Upper lobe of left lung (tissue), 6 donors: Measurements from ENCODE around the gene WIPF2. TPM values are rescaled to one million over a fixed set of nuclear protein-coding genes. Genes with fewer than 3 reads are reported as not detected.

Experiments used
- ATAC-seq, 2 donors: fragments of 200-7000 bp; cut with Tn5 transposase; one replicate each; pipeline ENCODE4 v1.9.1; 2022; ENCODE audit warnings: mild to moderate bottlenecking in 2 of 2, moderate library complexity in 2 of 2; ENCODE audit not compliant: low FRiP score in 2 of 2
- DNase-seq, 2 donors: peaks; one replicate each; pipeline ENCODE4 v3.0.0-alpha.2; 2019 to 2020
- H3K27ac ChIP-seq, 4 donors: fragments of 200-600 bp; sonication (generic); one replicate each; pipeline ENCODE4 v1.5.1; 2016 to 2019
- H3K27me3 ChIP-seq, 4 donors: fragments of 200-600 bp; sonication (generic); one replicate each; pipeline ENCODE4 v1.5.1; 2017 to 2019
- H3K36me3 ChIP-seq, 4 donors: fragments of 200-600 bp; sonication (generic); one replicate each; pipeline ENCODE4 v1.5.1; 2016 to 2019
- H3K4me1 ChIP-seq, 4 donors: fragments of 200-600 bp; sonication (generic); one replicate each; pipeline ENCODE4 v1.5.1; 2018 to 2019
- H3K4me3 ChIP-seq, 4 donors: fragments of 200-600 bp; sonication (generic); one replicate each; pipeline ENCODE4 v1.5.1; 2017 to 2019; ENCODE audit warnings: mild to moderate bottlenecking in 2 of 4, moderate library complexity in 1 of 4
- H3K9me3 ChIP-seq, 4 donors: fragments of 200-600 bp; sonication (generic); one replicate each; pipeline ENCODE4 v1.5.1; 2018 to 2019
- CTCF ChIP-seq, 6 experiments: fragments of 450-650 bp in 4 of 6; fragments of 200-600 bp in 2 of 6; sonication (generic) in 2 of 6; IDR thresholded peaks; one replicate each; pipeline ENCODE4 v1.5.1; 2016 to 2019; ENCODE audit warnings: antibody characterized with exemption in 6 of 6
- EP300 ChIP-seq, 4 donors: sonication (generic); formaldehyde crosslinking; IDR thresholded peaks; one replicate each; pipeline ENCODE4 v1.5.1; 2017; ENCODE audit warnings: antibody characterized with exemption in 4 of 4, control low read depth in 2 of 4
- POLR2A ChIP-seq, 4 donors: fragments of 450-650 bp; IDR thresholded peaks; one replicate each; pipeline ENCODE4 v1.5.1; 2016 to 2017; ENCODE audit warnings: antibody characterized with exemption in 4 of 4, mild to moderate bottlenecking in 2 of 4
- POLR2AphosphoS5 ChIP-seq, 2 donors: sonication (generic); formaldehyde crosslinking; IDR thresholded peaks; one replicate each; pipeline ENCODE4 v1.5.1; 2017; ENCODE audit warnings: antibody characterized with exemption in 2 of 2
- WGBS, 2 donors: methylation state at CpG; one replicate each; pipeline ENCODE4 v1.1.5; 2017 to 2018; 5-methylcytosine and 5-hydroxymethylcytosine counted together
- total RNA-seq, 6 donors: library from RNA; depleted of rRNA in 4 of 6; stranded (reverse); fragments of >200 nt in 4 of 6; gene quantifications; one replicate each; pipeline versions ENCODE4 v1.1.0 to v1.2.1, GENCODE V29; 2016 to 2021
- donor health status: DM: no; HTN: no; CAD: no; lungs with moderate emphysema.
- donor health status: DM: no; HTN: yes; CAD: no; lungs with severe emphysema.

The WIPF2 gene
- total RNA-seq, 6 donors from 2014 or later, result 19.9 to 39.8 (median 26.2) TPM

- peaks cover 18 to 86% (median 46%) of the 10 kb centered on the region in 4 donors for H3K36me3 ChIP-seq
- H3K4me1 ChIP-seq, result no peaks in the 10 kb centered on the region
- no peaks in the 10 kb centered on the region for H3K9me3 ChIP-seq
- no peak overlapping the region for H3K4me3 ChIP-seq
- ATAC-seq (no peak), DNase-seq (no peak)
- H3K27ac ChIP-seq, result no peak overlapping the region
- WGBS, 2 donors, result 90 to 92% methylated on average over 2 of the region's 2 CpGs
- no peaks in the 10 kb centered on the region for H3K27me3 ChIP-seq
- TF ChIP-seq POLR2AphosphoS5 (IDR thresholded peaks at IDR 0.05) (no peak), CTCF (IDR thresholded peaks at IDR 0.05) (no peak), EP300 (IDR thresholded peaks at IDR 0.05) (no peak), POLR2A (IDR thresholded peaks at IDR 0.05) (no peak)
Measured at GRCh38 chr17:40268141-40268712, 49.1 kb downstream of the WIPF2 start.

DNA sequence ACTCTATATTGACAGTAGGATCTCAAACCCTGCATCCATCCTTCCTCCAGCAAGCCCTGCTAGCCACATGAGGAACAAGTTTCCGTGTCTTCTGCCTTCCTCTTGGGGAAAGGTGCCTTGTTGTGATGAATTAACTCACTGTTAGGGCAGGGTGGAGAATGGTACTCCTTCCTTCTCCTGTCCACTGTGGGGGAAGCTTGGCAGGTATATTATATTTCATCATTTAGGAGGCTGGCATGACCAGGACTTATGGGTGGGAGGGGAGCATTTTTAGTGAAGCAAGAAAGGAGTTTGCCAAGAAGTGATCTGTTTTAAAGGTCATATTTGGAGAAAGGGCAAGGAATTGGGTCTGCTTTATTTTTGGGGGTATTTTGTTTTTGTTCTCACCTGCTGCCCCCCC, 59.3 kb downstream of the WIPF2 start:
- WGBS, 2 donors, result 90 to 100% methylated on average over 1 of the region's 1 CpG
- no peak overlapping the region for H3K4me3 ChIP-seq
- no peaks in the 10 kb centered on the region for H3K27me3 ChIP-seq
- no peaks in the 10 kb centered on the region for H3K9me3 ChIP-seq
- no peak overlapping the region for H3K27ac ChIP-seq
- peaks cover 0 to 3% (median under 1%) of the 10 kb centered on the region in 4 donors for H3K4me1 ChIP-seq
- ATAC-seq (no peak), DNase-seq (no peak)
- no peak for TF ChIP-seq EP300 (IDR thresholded peaks at IDR 0.05)
- no peak for TF ChIP-seq POLR2A (IDR thresholded peaks at IDR 0.05)
- TF ChIP-seq POLR2AphosphoS5 (IDR thresholded peaks at IDR 0.05), result no peak
- no peak for TF ChIP-seq CTCF (IDR thresholded peaks at IDR 0.05)
- peaks cover 39 to 93% (median 71%) of the 10 kb centered on the region in 4 donors for H3K36me3 ChIP-seq

DNA sequence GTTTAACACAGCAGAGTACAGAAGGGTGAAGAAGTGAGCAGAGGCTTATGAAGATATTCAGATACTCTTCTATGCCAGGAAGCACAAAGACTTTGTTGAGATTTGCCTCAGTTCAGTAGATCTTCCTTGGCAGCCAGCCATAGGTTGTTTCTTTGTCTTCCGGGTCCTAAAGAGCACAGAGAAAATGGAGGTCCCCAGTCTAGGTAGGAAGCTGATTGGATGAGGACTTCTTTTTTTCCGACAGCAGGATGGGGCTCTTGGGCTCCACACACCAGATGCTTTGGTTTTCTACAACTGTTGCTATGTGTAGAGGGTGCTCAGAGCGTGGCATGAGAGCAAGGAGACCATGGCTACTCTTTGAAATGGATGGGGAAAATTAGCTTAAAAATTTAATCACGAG, 60.3 kb downstream of the WIPF2 start:
- 82 to 88% methylated on average over 4 of the region's 4 CpGs for WGBS, 2 donors
- Histone ChIP-seq H3K36me3 (peaks cover 34 to 83% (median 62%) of the 10 kb centered on the region in 4 donors), H3K4me1 (peaks cover under 1 to 11% (median 8%) of the 10 kb centered on the region in 4 donors)

DNA sequence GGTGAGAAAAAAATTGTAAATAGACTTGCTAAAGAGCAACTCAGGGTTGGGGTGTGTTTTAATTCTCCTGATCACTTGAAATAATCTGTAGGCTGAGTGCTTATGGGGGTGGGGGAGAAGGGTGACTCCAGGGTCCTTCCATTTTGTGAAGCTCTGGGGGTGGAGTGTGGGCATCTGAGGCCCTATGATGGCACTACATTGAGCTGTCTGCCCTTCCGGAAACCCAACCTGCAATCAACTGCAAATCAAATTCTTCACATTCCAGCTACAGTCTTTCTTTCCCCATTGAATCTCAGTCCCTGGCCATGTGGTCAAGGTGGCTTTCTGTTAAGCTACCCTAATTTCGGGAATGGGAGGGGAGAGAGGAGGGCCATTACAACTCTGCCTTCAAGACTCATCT, 62.6 kb downstream of the WIPF2 start:
- DNase-seq, result no peak
- no peak for ATAC-seq
- TF ChIP-seq EP300 (IDR thresholded peaks at IDR 0.05) (no peak), CTCF (IDR thresholded peaks at IDR 0.05) (no peak), POLR2A (IDR thresholded peaks at IDR 0.05) (no peak), POLR2AphosphoS5 (IDR thresholded peaks at IDR 0.05) (no peak)

More for the DNA sequence above, 60.3 kb downstream of the WIPF2 start:
- no peak for DNase-seq
- H3K4me3 ChIP-seq, result no peak overlapping the region
- no peak for TF ChIP-seq POLR2A (IDR thresholded peaks at IDR 0.05)
- no peak for TF ChIP-seq POLR2AphosphoS5 (IDR thresholded peaks at IDR 0.05)
- TF ChIP-seq CTCF (IDR thresholded peaks at IDR 0.05), result no peak
- TF ChIP-seq EP300 (IDR thresholded peaks at IDR 0.05), result no peak
- H3K27ac ChIP-seq, result no peak overlapping the region
- H3K27me3 ChIP-seq, result no peaks in the 10 kb centered on the region
- no peaks in the 10 kb centered on the region for H3K9me3 ChIP-seq
- ATAC-seq, result no peak

GRCh38 chr17:40283662-40284061, 64.6 kb downstream of the WIPF2 start:
- H3K9me3 ChIP-seq, result no peaks in the 10 kb centered on the region
- H3K36me3 ChIP-seq, result peaks cover 18 to 41% (median 30%) of the 10 kb centered on the region in 4 donors
- H3K4me3 ChIP-seq, result no peak overlapping the region
- ATAC-seq, result peak in 1 of 2 donors; percentile 73
- peaks cover 16 to 27% (median 20%) of the 10 kb centered on the region in 4 donors for H3K4me1 ChIP-seq
- 56 to 66% methylated on average over 2 of the region's 2 CpGs for WGBS, 2 donors
- no peak for DNase-seq
- no peaks in the 10 kb centered on the region for H3K27me3 ChIP-seq
- peak overlapping the region; percentile 38 to 61 (median 47) for H3K27ac ChIP-seq
- TF ChIP-seq CTCF (IDR thresholded peaks at IDR 0.05), result no peak
- TF ChIP-seq POLR2A (IDR thresholded peaks at IDR 0.05), result no peak
- no peak for TF ChIP-seq EP300 (IDR thresholded peaks at IDR 0.05)
- no peak for TF ChIP-seq POLR2AphosphoS5 (IDR thresholded peaks at IDR 0.05)

More for the DNA sequence above, 62.6 kb downstream of the WIPF2 start:
- Histone ChIP-seq H3K9me3 (no peaks in the 10 kb centered on the region), H3K4me3 (no peak overlapping the region), H3K27ac (no peak overlapping the region), H3K27me3 (no peaks in the 10 kb centered on the region), H3K4me1 (peaks cover 7 to 18% (median 13%) of the 10 kb centered on the region in 4 donors), H3K36me3 (peaks cover 27 to 61% (median 50%) of the 10 kb centered on the region in 4 donors)
- WGBS, 2 donors, result 63 to 84% methylated on average over 2 of the region's 2 CpGs
